SH-SY5Y (cell line): ENCODE measurements around the gene CORO6.

Experiments used
- GATA2 ChIP-seq: IDR thresholded peaks from 2 replicates; pipeline ENCODE4 v1.6.1; 2011; ENCODE audit warnings: mild to moderate bottlenecking, low read depth, low read length
- GATA3 ChIP-seq: IDR thresholded peaks from 2 replicates; pipeline ENCODE4 v1.6.1; 2011; ENCODE audit warnings: low read depth, mild to moderate bottlenecking, low read length, moderate library complexity

DNA sequence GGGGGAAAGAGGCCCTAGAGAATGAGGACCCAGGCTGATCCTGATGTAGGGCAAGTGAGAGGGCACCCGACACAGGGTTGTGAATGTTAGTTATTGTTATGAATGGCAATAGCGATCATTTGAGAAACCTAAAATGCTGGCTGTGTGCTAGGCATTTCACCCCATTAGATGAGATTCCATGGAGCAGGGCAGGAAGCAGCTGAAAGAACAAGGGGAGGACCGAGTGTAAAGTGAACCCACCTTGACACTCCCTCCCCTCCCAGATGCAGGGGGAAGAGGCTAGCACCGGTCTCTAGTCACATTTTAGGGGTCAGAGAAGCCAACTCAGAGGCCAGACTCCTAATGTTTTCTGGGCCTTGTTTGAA lies 553 bp upstream of the CORO6 start:
- TF ChIP-seq GATA3 (no peak), GATA2 (no peak)
